Activated CD4-positive, alpha-beta T cell treated with anti-CD3 and anti-CD28 coated beads, Interleukin-10, Interleukin-2, amounts not matched to agents 100 ng/mL and 50 ng/mL, durations not matched to agents 16 hours and 8 hours (primary cell): ENCODE measurements around the gene WEE2.
"Not testable (repeated sequence)": the region's sequence is repeated elsewhere in the genome, so short reads cannot be mapped to it uniquely, and the experiment has no call there.

Experiments
- DNase-seq: peaks from one replicate; pipeline ENCODE4 v3.0.0-alpha.2; 2020

Gene WEE2

DNA sequence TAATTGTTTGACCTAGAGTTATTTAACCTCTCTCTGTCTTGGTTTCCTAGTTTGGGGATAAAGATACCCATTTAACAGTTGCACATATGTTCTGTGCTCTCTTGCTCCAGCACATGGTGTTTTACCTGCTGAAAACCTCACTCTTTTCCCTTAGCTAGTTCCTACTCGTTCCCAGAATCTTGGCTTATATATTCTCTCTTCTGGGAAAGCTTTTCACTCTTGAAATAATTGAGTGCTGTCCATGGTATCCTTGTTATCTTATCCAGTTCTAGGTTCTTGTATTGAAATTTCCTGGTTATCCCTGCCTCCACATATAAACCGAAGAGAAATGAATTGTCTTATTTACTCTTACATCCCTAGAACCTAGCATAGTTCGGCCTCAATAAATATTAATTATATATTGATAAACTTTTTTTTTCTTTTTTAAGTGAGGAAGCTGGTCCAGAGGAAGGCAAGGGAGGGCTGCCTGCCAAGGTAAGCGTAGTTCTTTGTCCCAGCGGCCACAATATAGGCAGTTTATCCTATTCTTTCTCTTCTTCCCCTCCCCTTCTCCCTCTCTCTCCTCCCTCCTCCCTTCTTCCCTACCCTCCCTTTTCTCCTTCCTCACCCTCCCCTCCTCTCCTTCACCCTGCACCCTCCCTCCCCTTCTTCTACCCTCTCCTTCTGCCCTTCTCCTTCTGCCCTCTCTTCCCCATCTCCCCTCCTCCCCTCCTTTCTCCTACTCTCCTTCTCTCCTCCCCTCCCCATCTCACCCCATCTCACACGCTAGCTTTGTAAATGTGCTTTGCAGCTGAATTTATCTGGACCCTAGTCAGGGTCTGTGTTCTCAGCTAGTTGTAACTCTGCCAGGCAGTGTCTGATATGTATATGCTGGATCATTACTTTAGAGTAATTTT is 7.9 kb downstream of the WEE2 start:
- no peak for DNase-seq

DNA sequence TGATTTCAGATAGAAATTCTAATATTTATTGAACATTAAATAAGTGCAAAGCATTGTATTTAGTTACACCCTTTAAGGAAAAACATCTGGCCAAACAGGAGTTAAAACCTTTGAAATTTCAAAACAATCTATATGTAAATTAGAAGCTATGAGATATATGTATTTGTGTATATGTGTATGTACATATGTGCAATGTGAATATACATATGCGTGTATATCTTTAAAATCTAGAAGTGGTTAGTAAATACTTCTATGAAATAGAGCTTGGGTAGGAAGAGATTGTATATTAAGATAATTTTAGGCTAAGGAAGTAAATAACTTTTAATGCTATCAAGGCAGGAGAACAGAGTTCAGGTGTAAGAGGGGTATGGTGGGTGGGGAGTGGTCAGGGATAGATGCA is 9.3 kb downstream of the WEE2 start:
- no peak for DNase-seq

DNA sequence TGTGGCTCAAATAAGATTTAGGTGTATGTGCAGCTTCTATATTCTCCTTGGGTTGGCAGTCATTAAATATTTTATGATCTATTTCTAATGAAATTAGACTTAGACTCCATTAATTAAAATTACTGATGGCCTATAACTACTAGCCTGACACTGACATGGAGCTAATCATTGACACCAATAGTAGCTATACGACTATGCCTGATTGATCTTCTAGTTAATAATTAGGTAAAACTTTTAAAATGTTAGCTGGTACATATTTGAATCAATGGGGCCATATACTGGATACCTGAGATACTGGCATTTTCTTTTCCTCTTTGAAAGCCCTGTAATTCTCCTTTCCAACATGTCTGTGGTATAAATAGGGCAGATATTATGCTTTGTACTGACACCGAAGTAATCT is 14.4 kb downstream of the WEE2 start:
- no peak for DNase-seq

DNA sequence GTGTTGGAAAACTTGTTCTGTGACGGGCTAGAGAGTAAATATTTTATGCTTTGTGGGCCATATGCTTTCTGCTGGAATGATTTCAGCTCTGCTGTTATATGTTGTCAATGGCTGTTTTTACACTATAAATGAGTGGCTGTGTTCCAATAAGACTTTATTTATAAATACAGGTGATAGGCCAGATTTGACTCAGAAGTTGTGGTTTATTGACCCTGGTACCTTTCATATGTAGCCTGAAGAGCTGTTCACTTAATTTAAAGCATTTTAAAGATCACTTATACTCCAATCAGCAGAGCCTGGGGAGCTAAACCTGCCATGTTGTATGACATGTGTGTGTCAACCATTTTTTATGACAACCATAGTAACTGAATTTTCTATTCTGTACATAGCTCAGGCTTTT is 20.9 kb downstream of the WEE2 start:
- DNase-seq: no peak

DNA sequence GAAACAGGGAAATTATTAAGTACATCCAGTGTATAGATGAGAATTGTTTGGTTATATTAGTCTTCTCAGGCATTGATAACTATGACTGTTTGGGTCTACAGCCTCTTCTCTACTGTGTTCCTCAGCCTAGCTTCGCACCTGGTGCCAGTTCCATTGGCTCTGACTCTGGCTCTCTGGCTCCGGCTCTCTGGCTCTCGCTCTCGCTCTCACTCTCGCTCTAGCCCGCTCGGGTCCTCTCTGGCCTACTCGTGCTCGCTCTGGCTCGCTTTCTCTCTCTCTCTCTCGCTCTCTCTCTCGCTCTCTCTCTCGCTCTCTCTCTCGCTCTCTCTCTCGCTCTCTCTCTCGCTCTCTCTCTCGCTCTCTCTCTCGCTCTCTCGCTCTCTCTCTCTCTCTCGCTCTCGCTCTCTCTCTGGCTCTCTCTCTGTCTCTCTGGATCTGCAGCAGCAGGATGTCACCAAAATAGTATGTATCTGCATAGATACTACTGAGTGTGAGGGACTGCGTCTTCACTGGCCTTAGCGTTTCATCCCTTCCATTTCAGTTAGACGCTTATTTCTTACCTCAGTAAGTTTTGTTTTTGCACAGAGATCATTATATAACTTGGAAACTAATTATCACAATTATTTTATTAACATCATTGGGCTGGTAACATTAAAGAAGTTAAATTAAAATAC is 23.5 kb downstream of the WEE2 start:
- no peak for DNase-seq

DNA sequence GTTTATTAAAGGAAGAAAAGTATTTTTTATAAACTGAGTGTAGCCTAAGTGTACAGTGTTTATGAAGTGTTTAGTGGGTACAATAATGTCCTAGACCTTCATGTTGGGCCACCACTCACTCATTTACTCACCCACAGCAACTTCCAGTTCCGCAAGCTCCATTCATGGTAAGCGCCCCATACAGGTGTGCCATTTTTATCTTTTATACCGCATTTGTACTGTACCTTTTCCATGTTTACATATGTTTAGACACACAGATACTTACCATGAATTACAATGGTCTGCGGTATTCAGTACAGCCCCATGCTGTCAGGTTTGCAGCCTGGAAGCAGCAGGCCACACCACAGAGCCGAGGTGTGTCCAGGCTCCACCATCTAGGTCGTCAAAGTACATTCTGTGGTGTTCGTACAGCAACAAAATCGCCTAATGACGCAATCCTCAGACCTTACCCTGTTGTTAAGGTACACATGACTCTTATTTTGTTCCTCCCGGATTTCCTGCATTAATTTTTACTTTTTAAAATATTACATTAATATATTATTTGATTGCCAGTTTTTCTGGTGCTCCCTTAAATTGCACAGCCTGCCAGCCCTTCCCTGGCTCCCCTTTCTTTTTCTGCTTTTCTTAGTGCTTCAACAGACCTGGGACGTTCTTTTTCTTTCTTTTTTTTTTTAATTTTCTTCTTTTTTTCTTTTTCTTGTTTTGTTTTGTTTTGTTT is 29.1 kb downstream of the WEE2 start:
- peak; percentile 23 for DNase-seq

DNA sequence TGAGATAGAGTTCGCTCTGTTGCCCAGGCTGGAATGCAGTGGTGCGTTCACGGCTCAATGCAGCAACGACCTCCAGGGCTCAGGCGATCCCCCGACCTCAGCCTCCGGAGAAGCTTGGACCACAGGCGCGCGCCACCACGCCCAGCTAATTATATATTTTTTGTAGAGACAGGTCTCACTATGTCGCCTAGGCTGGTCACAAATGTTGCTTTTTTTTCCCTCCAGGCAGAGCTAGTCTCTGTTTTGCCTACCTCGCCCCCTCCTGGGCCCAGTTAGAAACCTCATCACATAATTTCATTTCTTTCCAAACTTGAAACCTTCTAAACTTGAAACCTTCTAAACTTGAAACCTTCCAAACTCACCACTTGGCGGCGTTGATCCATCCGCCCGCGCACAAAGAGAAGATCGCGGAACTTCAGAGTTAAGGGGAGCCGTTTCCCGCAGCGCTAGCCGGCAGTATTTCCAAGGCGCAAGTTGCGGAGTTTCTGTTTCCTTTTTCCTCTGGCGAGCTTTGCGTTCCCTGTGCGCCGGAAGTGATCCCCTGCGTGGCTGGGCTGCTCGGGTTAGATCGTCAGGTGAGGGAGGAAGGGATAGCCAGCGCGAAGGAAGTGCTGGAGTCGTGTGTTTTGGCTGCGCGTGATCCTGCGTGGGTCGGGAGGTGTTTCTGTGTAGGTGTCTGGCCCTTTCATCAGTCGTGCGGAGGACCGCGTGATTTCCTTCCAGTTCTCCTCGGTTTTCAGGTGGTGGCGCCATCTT is 29.9 kb downstream of the WEE2 start, which contains the start of gene SSBP1:
TSS of gene SSBP1 (plus strand) at position 523 of the 756 bp plus-strand sequence. CDS start 809 bp downstream, outside the sequence.
- DNase-seq: peak; percentile 95

DNA sequence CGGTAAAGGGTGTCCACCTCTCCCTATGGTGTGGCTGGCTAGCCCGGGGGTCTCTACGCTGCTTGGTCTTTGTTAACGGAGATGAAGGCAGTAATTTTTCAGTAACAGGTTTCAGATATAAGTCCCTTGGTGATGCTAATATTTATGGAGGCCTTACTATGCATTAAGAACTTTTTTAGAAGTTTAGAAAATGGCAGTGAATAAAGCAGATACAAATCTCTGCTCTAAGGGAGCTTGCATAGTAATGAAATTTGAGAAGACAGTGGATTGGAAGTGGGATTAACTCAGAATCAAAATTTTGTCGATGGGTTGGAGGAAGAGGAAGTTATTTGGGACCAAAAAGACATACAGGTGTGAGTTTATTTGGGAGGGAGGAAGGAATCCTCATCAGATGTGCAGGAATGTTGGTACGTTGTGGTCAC is 30.4 kb downstream of the WEE2 start:
- no peak for DNase-seq

DNA sequence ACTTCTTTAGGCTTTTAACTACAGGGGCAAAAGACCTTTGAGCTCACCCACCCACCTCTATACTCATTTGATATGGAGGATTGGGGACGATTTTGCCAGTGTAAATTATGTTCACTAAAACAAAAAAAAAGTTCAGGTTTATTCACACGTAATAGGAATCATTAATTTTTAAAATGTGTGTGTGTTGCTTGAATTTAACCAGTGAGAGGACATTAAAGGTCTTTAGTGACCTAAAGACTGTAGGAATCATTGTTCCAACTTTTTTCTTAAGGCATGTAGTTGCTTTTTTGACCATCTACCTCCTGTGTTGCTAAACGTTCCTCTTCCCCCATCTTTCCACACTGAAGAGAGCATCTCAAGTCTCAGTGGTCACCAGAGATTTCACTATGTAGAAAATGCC is 31.1 kb downstream of the WEE2 start:
- no peak for DNase-seq

DNA sequence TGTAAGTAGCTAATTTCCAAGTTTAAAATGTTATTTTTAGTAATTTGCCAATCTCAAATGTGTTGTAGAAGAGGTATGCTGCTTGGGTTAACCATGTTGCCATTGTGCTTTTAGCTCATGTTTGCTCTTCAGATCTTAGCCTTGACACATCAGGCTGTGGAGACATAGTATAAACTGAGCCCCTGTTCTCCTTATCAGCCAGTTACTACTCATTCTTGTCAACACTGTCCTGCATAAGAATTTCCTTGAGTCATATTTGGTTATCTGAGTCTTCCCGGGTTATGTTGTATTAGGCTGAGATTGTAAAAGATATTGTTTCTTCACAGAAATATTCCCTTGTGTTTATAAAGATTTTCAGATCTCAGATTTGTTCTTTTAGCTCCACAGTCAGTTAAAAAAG is 34.1 kb downstream of the WEE2 start:
- DNase-seq: no peak

DNA sequence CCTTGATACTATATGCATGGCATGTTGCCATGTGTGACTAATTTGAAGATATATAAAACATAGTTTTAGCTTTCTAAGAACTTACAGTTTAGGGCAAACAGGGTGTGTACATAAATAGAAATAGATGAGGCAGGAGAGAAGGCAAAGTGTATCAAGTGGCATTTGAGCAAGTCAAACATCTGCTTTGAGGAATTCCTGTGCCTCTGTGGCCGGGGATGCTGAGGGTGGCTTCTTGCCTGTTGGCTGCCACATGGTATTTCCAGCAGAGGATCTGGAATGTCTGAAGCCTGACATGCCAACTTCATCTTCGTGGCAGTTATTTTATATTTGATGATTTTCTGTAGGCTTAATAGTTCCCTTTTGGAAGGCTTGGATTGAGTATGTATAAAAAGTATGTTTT is 36.0 kb downstream of the WEE2 start:
- DNase-seq: no peak

DNA sequence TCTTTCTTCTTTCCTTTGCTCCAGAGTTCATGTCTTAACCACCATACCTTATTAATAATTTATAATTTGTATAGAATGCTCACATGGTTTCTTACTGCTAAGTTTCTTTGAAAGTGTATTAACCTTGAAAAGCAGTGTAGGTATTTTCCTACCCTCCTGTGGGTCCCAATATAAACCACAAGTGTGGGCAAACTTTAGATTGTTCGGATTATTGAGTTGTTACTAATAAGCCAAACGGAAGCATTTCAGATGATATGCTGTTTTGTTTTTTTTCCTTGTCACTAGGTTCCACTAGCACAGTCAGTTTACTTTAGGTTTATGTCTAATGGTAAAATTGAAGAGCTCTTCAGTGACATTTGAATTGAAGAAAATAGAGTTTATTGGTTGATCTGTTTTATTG is 40.2 kb downstream of the WEE2 start:
- no peak for DNase-seq

DNA sequence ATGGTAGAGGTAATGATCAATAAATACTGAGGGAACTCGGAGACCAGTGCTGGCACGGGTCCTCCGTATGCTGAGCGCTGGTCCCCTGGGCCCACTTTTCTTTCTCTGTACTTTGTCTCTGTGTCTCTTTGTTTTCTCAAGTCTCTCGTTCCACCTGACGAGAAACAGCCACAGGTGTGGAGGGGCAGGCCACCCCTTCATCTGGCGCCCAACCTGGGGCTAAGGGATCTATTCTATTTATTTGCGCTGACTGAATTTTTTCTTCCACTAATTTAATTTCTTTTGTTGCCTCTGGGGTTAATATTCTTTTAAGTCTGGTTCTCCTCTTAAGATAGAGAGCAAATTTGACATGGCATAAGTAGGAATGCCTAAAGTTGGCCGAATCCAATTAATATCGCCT is 43.8 kb downstream of the WEE2 start:
- not testable (repeated sequence) for DNase-seq

DNA sequence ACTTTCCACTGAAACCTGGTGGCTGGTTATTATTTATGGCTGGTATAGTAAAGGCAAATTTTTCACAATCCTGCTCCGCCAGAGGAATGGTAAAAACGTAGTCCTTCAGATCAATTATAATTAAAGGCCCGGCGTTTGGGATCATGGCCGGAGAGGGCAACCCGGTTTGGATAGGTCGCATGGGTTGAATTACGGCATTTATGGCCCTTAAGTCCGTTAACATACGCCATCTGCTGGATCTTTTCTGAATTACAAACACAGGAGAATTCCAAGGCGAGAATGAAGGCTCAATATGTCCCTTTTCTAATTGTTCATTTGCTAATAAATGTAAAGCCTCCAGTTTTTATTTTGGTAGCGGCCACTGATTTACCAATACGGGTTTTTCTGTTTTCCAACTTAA is 44.5 kb downstream of the WEE2 start:
- DNase-seq: peak; percentile 7

DNA sequence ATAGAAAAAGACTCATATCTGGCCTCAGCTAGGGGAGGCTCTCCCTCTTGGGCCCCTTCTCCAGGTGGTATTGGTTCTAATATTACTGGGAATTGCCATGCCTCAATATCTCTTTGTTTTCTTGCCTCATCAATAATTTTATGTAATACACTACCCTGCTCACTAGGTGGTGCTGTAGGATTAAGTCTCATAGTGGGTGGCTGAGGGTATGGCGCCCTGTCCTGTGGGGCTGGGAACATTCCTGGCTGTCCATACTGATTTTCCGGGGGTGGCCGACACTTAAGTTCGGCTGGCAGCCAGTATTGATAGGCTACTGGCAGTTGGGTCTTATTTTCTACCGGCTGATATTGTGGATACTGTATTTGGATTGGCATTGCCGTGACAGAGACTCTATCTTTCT is 46.8 kb downstream of the WEE2 start:
- peak; percentile 39 for DNase-seq

DNA sequence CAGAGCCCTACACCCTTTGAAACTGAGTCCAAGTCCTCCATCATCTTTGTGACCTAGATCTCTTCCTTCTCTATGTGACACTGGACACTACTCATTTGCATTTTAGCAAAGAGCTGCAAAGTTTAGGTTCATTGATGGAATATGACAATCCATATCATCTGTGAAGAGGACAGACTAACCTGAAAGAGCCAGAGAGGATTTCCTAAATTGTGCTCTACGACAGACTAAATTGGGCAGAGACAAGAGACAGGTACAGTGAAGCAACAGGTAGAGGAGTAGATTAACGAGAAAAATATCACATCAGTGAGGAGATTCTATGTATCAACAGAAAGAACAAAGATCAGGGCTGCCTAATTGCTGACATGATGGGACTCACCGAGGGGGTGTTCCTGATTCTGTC is 55.6 kb downstream of the WEE2 start, which contains the start of gene TAS2R3:
TSS of gene TAS2R3 (plus strand) at position 301 of the 400 bp plus-strand sequence. CDS start at position 363, 62 bp downstream.
- no peak for DNase-seq

DNA sequence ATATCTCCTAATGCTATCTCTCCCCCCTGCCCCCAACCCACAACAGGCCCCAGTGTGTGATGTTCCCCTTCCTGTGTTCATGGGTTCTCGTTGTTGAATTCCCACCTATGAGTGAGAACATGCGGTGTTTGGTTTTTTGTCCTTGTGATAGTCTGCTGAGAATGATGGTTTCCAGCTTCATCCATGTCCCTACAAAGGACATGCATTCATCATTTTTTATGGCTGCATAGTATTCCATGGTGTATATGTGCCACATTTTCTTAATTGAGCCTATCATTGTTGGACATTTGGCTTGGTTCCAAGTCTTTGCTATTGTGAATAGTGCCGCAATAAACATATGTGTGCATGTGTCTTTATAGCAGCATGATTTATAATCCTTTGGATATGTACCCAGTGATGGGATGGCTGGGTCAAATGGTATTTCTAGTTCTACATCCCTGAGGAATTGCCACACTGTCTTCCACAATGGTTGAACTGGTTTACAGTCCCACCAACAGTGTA is 62.0 kb downstream of the WEE2 start:
- DNase-seq: not testable (repeated sequence)

DNA sequence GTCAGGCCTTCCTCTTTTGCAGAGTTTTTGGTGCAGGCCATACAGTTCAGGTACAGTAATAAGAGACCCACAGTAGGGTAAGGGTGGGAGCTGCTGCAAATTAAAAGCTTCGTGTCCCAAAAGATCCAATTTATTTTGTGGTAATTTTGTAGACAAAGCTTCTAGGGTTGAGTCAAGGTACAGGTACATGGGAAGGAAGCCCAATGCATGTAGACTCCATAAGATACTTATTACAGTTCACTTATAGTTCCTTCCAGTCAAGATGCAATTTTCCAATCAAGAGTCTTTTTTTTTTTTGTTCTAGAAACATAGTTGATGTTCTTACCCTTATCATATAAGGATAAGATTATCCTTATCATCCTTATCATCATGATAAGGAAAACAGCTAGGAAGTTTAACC is 68.2 kb downstream of the WEE2 start, which contains the start of gene TAS2R4:
TSS of gene TAS2R4 (plus strand) at position 301 of the 400 bp plus-strand sequence. CDS start 1,815 bp downstream, outside the sequence.
- DNase-seq: no peak
